Measurements from ENCODE around the gene RERG. TPM values are rescaled to one million over a fixed set of nuclear protein-coding genes. Genes with fewer than 3 reads are reported as not detected.

RERG gene
- total RNA-seq, 1 donor from 2014 or later = 24.2 TPM

- no peaks in the 10 kb centered on the region for H3K4me1 Mint-ChIP-seq (ENCODE audit: unreplicated experiment)
These were observed 20.2 kb downstream of the RERG start for GRCh38 chr12:15201056-15201455.

DNA sequence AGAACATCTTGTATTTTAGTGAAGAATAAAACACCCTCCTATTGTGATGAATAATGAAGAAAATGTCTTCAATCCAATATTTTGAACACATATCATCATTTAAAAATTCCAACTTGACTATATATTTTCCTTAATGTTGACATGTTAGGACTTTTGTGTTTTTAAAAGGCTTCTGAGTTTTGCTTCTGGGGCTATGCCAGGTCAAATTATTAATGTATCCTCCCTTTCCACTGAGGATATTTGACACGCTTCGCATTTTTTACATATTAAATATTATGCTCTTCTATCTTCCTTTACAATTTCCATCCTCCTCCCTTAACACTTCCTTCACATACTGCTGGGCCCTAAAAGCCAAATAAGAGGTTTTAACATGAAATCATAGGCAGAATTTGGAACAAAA, 20.6 kb downstream of the RERG start:
- TF ChIP-seq, protein P1, sequence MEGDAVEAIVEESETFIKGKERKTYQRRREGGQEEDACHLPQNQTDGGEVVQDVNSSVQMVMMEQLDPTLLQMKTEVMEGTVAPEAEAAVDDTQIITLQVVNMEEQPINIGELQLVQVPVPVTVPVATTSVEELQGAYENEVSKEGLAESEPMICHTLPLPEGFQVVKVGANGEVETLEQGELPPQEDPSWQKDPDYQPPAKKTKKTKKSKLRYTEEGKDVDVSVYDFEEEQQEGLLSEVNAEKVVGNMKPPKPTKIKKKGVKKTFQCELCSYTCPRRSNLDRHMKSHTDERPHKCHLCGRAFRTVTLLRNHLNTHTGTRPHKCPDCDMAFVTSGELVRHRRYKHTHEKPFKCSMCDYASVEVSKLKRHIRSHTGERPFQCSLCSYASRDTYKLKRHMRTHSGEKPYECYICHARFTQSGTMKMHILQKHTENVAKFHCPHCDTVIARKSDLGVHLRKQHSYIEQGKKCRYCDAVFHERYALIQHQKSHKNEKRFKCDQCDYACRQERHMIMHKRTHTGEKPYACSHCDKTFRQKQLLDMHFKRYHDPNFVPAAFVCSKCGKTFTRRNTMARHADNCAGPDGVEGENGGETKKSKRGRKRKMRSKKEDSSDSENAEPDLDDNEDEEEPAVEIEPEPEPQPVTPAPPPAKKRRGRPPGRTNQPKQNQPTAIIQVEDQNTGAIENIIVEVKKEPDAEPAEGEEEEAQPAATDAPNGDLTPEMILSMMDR (conservative IDR thresholded peaks at IDR 0.05) = no peak
- H3K9me3 Mint-ChIP-seq = peaks cover 5% of the 10 kb centered on the region
- peak overlapping the region; percentile 0 for H3K27ac Mint-ChIP-seq
- no peak overlapping the region for H3K4me3 Mint-ChIP-seq
- H3K36me3 Mint-ChIP-seq = peaks cover 52% of the 10 kb centered on the region
- no peaks in the 10 kb centered on the region for H3K27me3 Mint-ChIP-seq
- DNase-seq (ENCODE audit: extremely low spot score, unreplicated experiment) = no peak
- H3K4me1 Mint-ChIP-seq (ENCODE audit: unreplicated experiment) = no peaks in the 10 kb centered on the region

More at GRCh38 chr12:15201056-15201455, 20.2 kb downstream of the RERG start:
- Mint-ChIP-seq H3K9me3 (peaks cover 5% of the 10 kb centered on the region), H3K4me3 (no peak overlapping the region), H3K27ac (peak overlapping the region; percentile 0), H3K36me3 (peaks cover 56% of the 10 kb centered on the region), H3K27me3 (no peaks in the 10 kb centered on the region)
- no peak for DNase-seq (ENCODE audit: extremely low spot score, unreplicated experiment)
- TF ChIP-seq, protein P1 (conservative IDR thresholded peaks at IDR 0.05) = no peak

- Mint-ChIP-seq H3K4me1 (ENCODE audit: unreplicated experiment) (no peaks in the 10 kb centered on the region), H3K27me3 (no peaks in the 10 kb centered on the region), H3K9me3 (peaks cover 5% of the 10 kb centered on the region), H3K4me3 (no peak overlapping the region), H3K36me3 (peaks cover 52% of the 10 kb centered on the region), H3K27ac (no peak overlapping the region)
- TF ChIP-seq, protein P1 (conservative IDR thresholded peaks at IDR 0.05) = no peak
- no peak for DNase-seq (ENCODE audit: extremely low spot score, unreplicated experiment)
These were observed 21.3 kb downstream of the RERG start for GRCh38 chr12:15199930-15200329.

DNA sequence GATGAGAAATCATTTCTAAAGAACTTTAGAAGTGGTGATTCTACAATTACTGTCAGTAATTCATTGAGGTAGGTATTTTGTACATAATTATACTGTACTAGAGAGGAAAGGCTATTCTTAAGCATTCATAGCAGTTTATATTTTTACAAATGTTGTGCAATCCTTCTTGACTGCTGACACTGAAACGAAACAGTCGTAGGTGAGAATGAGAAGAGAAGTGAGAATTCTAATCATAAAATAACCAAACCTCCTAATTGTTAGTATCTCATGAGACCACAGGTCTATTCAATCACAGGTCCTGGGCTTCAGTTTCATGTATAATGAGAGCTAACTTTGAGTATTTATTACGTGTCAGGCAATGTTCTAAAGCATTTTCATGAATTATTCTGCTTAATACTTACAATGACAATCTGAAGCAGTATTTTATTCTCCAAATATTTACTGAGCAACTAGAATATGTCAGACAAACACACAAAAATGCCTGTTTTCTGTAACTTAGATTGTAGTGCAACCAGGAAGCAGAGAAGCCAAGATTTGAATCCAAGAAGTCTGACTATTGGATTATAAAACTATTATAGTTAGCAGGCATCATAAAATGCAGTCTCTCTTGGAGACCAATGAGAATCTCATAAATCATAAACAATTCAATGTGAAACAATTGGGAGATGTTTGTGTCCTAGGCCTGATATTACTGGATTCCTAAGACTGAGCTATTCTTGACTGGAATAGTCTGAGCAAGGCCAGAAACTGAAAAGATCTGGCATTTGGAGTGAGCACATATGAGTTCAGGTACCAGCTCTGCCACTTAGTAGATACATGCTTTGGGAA, 24.3 kb downstream of the RERG start:
- Mint-ChIP-seq H3K27ac (no peak overlapping the region), H3K36me3 (peaks cover 32% of the 10 kb centered on the region), H3K27me3 (no peaks in the 10 kb centered on the region), H3K4me1 (ENCODE audit: unreplicated experiment) (peaks cover 10% of the 10 kb centered on the region), H3K9me3 (no peaks in the 10 kb centered on the region), H3K4me3 (no peak overlapping the region)
- TF ChIP-seq, protein P1 (conservative IDR thresholded peaks at IDR 0.05) = no peak
- no peak for DNase-seq (ENCODE audit: extremely low spot score, unreplicated experiment)

- peaks cover 4% of the 10 kb centered on the region for H3K27me3 Mint-ChIP-seq
- H3K27ac Mint-ChIP-seq = no peak overlapping the region
- no peak for DNase-seq (ENCODE audit: extremely low spot score, unreplicated experiment)
These were observed 25.0 kb downstream of the RERG start for GRCh38 chr12:15196221-15196620.

More at GRCh38 chr12:15196221-15196620, 25.0 kb downstream of the RERG start:
- Mint-ChIP-seq H3K4me1 (ENCODE audit: unreplicated experiment) (peaks cover 10% of the 10 kb centered on the region), H3K9me3 (peaks cover 6% of the 10 kb centered on the region), H3K4me3 (no peak overlapping the region), H3K36me3 (peaks cover 39% of the 10 kb centered on the region)
- TF ChIP-seq, protein P1 (conservative IDR thresholded peaks at IDR 0.05) = no peak
